GM21825 (cell line): ENCODE data around the gene CDIPT.
"Not testable (repeated sequence)": the region's sequence is repeated elsewhere in the genome, so short reads cannot be mapped to it uniquely, and the experiment has no call there.

Experiments used
- ATAC-seq: cut with Tn5 transposase; IDR thresholded peaks from one replicate; pipeline ENCODE4 v1.9.1; 2021; ENCODE audit warnings: mild to moderate bottlenecking, moderate library complexity; ENCODE audit not compliant: unreplicated experiment

CDIPT gene, protein sequence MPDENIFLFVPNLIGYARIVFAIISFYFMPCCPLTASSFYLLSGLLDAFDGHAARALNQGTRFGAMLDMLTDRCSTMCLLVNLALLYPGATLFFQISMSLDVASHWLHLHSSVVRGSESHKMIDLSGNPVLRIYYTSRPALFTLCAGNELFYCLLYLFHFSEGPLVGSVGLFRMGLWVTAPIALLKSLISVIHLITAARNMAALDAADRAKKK

GRCh38 chr16:29862884-29863668 lies at the start of gene CDIPT:
CDIPT (minus strand) TSS chr16:29863226; CDS start chr16:29862857, 369 bp downstream.
- ATAC-seq = peak; percentile 90

- ATAC-seq = no peak
Measured at GRCh38 chr16:29912087-29912486, 49.1 kb upstream of the CDIPT start.

DNA sequence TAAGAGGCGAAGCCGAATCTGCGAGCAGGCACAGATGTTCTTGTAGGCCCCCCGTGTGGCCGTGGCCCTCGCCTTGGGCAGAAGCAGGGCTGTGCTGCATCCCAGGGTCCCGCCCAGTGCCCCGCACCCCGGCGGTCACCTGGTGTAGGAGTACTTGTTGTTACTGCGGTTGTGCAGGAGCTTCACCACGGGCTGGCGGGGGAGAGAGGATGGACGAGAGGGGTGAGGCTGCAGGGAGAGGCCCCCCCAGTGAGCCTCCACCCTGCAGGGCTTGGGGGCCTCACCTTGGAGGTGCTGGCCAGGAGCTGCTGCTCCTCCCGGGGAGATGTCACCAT lies 48.6 kb upstream of the CDIPT start:
- ATAC-seq = no peak

DNA sequence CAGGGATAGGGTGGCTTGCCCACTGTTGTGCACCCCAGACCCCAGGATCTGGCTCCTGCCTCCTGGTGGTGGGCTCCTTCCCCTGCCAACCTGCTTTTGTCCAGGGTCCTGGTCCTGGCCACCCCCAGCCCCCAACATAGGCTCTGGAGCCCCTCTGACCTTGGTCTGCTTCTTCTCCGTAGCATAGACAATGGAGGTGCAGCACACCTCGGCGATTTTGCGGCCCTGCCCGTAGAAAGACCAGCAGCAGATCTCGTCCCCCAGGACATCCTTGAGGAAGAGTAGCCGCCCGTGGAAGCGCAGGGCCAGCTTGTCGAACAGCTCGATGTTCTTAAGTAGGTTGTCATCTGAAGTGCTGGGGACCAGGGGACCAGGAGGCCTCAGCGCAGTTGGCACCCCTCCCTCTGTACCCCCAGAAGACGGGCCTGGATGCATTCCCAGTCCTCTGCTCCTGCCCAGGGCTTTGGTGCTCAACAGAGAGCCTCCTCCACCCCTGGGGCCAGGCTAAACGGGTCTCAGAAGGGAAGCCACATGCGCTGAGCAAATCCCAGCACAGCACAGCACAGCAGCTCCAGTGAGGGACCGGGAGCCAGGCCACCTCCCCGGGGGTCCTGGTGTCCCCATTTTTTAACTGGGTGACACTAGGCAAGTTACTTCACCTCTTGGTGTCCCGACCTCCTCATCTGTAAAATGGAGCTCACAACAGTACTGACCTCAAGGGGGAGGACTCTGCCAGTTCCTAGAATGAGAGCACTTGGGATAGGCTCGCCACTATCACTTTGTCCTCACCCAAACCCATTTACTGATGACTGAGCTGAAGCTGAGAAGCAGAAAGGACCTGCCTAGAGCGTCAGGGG lies 48.0 kb upstream of the CDIPT start:
- ATAC-seq = no peak

- not testable (repeated sequence) for ATAC-seq
Measured at GRCh38 chr16:29909851-29910250, 46.8 kb upstream of the CDIPT start.

DNA sequence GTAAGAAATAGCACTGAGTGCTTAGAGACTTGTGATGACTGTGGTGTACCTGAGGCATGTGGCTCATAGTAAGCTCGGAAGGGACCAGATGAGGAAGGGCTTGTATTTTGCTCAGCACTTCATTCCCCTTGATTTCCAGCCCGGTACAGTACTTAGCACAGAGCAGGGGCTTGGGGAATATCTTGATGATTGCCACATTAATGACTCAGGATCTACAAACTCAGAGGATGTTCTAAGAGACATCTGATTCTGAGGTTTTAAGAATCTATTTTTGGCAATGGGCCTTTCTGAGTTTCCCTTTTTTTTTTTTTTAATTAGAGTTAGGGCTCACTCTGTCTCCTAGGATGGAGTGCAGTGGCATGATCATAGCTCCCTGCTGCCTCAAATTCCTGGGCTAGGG lies 46.4 kb upstream of the CDIPT start:
- ATAC-seq = no peak

GRCh38 chr16:29908719-29909220 lies 45.7 kb upstream of the CDIPT start:
- ATAC-seq = no peak

- no peak for ATAC-seq
Measured at GRCh38 chr16:29907973-29908372, 44.9 kb upstream of the CDIPT start.

- no peak for ATAC-seq
Measured at GRCh38 chr16:29906520-29907244, 43.7 kb upstream of the CDIPT start.

GRCh38 chr16:29905668-29906067 lies 42.6 kb upstream of the CDIPT start:
- ATAC-seq = no peak

GRCh38 chr16:29904947-29905346 lies 41.9 kb upstream of the CDIPT start:
- no peak for ATAC-seq

DNA sequence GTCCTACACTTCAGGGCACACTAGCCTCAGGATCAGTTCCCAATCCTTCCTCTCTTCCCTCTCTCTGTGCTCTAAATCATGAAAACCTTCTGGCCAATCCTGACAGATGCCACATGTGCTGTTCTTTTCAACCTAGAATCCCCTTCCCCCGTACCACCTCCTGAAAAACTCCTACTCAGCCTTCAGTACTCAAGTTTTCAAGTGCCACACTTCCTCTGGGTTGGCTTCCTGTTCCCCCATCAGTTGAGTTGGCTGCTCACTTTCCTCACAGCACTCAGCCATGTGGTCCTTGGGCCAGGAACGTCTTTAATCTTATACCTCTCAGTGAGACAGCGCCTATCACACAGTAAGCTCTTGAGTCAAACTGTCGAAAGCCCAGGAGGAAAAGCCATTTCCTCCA lies 40.6 kb upstream of the CDIPT start:
- ATAC-seq = no peak

GRCh38 chr16:29901607-29901945 lies 38.5 kb upstream of the CDIPT start:
- no peak for ATAC-seq

DNA sequence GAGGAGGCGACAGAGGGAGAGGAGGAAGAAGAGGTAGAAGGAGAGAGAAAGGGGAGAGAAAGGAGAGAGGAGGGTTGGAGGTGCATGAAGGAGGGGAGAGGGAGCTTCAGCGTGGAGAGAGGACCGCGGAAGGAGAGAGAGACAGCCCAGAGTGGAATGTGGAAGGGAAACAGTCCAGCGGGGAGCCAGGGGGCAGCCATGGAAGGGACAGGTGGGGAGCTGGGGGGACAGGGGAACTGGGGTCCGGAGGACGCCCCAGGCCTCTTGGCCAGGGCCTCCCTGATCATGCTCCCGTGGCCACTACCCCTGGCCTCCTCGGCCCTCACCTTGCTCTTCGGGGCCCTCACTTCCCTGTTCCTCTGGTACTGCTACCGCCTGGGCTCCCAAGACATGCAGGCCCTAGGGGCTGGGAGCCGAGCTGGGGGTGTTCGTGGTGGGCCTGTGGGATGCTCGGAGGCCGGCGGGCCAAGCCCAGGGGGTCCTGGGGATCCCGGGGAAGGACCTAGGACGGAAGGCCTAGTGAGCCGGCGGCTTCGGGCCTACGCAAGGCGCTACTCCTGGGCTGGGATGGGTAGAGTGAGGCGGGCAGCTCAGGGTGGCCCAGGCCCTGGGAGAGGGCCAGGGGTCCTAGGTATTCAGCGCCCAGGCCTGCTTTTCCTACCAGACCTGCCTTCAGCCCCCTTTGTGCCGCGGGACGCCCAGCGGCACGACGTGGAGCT lies 38.0 kb upstream of the CDIPT start:
- ATAC-seq = no peak

DNA sequence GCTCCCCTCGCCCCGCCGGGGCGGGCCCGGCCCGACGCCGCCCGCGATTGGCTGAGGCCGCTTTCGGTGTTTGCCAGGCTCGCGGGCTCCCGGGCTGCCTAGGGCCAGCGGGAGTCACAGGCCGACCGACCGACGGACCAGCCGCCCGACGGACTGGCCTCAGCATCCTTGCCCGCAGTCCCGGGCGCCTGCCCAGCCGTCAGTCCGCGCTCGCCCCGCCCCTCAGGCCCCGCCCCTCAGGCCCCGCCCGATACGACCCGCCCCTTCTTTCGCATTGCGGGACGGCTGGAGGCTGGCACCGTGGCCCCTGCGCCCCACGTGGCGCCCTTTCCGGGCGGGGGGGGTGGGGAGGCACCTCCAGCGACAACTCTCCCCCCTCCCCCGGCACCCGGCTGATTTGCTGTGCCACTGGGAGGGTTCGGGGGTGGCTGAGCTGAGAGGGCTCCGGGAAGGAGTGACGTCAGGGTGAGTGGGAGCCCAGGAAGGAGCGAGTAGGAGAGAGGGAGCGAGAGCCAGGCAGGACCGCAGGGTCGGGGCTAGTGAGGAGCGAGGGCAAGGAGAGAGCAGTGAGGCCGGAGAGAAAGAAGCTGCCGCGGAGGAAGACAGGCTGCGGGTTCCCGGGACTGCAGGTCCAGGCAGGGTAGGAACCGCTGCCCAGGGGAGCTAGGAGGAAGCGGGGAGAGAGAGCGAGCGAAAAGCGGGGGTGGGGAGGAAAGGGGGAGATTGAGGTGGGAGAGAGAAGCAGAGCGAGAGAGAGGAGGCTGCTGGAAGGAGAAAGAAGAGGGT lies 37.3 kb upstream of the CDIPT start, which contains the start of gene ASPHD1:
Gene ASPHD1, plus strand, starts transcription at position 387 of the 786 bp plus-strand sequence. CDS start 484 bp downstream, outside the sequence.
- no peak for ATAC-seq

- no peak for ATAC-seq
Measured at GRCh38 chr16:29899516-29900101, 36.6 kb upstream of the CDIPT start, which contains the start of gene SEZ6L2. SEZ6L2 (minus strand) TSS chr16:29899550; CDS start chr16:29899019, 531 bp downstream.

DNA sequence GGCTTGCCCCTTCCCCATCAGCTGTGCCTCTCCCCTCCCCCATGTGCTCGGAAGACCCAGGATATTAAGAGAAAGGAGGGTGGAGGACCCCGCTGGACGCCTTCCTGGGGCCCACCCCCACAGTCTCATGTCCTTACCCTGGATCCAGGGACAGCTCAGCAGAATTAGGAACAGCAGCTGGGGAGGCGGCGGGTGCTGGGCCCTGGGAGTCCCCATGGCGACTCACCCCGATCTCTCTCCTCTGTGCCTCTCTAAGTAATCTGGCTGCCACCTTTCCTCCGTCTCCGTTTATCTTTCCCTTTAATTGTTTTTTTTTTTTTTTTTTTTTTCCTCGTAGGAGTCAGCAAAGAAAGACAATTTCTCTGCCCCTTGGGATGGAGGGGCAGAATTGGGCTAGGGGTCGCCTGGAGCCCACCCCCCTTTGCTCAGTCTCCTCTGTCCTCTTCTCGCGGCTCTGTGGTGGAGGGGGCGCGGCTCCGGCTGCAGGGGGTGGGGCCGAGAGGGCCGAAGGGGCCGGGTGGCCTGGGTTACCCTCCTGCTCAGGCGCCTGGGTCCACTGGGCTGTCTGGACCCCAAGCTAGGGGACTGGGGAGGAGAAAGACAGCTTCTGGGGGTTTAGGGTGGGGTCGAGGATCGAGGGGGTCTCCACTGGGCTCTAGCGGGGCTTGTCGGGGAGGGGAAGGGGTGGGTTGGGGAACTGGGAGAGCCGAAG lies 35.9 kb upstream of the CDIPT start:
- no peak for ATAC-seq

- ATAC-seq = no peak
Measured at GRCh38 chr16:29898135-29898803, 35.2 kb upstream of the CDIPT start.
